IPS DF 6.9 (cell line): ENCODE data around the gene GBP2.
"Not testable (repeated sequence)": the region's sequence is repeated elsewhere in the genome, so short reads cannot be mapped to it uniquely, and the experiment has no call there.

Experiments
- DNase-seq: peaks from one replicate; pipeline ENCODE4 v3.0.0-alpha.2; 2013; ENCODE audit warnings: low read depth, low spot score
- H3K27ac ChIP-seq: one replicate; pipeline ENCODE4 v1.5.1; 2013; ENCODE audit warnings: low read length, control low read depth
- H3K27me3 ChIP-seq: 2 replicates; pipeline ENCODE4 v1.6.1; 2013; ENCODE audit warnings: mild to moderate bottlenecking, low read length; ENCODE audit not compliant: control insufficient read depth, insufficient read depth
- H3K36me3 ChIP-seq: 2 replicates; pipeline ENCODE4 v1.6.1; 2013; ENCODE audit warnings: low read length; ENCODE audit not compliant: control insufficient read depth, insufficient read depth
- H3K4me1 ChIP-seq: 2 replicates; pipeline ENCODE4 v1.6.1; 2013; ENCODE audit warnings: low read length; ENCODE audit not compliant: control insufficient read depth, insufficient read depth
- H3K4me3 ChIP-seq: 2 replicates; pipeline ENCODE4 v1.5.1; 2013; ENCODE audit warnings: mild to moderate bottlenecking, low read length
- H3K9me3 ChIP-seq: 2 replicates; pipeline ENCODE4 v1.6.1; 2013; ENCODE audit warnings: low read length, inconsistent platforms; ENCODE audit not compliant: control insufficient read depth, insufficient read depth
- WGBS: extraction: QIAGEN DNeasy Blood & Tissue Kit; methylation state at CpG from one replicate; pipeline ENCODE4 v1.1.7; 2013; ENCODE audit warnings: mixed read lengths, missing lambda C conversion rate; ENCODE audit not compliant: insufficient read length, insufficient coverage; 5-methylcytosine and 5-hydroxymethylcytosine counted together

The GBP2 gene

GRCh38 chr1:89095737-89096136 is 30.2 kb downstream of the GBP2 start:
- no peaks in the 10 kb centered on the region for H3K27me3 ChIP-seq
- H3K4me3 ChIP-seq, result no peak overlapping the region
- H3K4me1 ChIP-seq, result no peaks in the 10 kb centered on the region
- no peaks in the 10 kb centered on the region for H3K36me3 ChIP-seq
- H3K27ac ChIP-seq, result no peak overlapping the region
- no CpG with 5 or more reads among the region's 2 CpGs for WGBS
- H3K9me3 ChIP-seq, result no peaks in the 10 kb centered on the region
- DNase-seq, result no peak

- Histone ChIP-seq H3K4me1 (no peaks in the 10 kb centered on the region), H3K9me3 (no peaks in the 10 kb centered on the region), H3K4me3 (no peak overlapping the region), H3K27ac (no peak overlapping the region), H3K27me3 (no peaks in the 10 kb centered on the region), H3K36me3 (no peaks in the 10 kb centered on the region)
- no peak for DNase-seq
- no CpG with 5 or more reads among the region's 1 CpG for WGBS
Measured at GRCh38 chr1:89089962-89090361, 36.0 kb downstream of the GBP2 start.

GRCh38 chr1:89088572-89088971 is 37.3 kb downstream of the GBP2 start:
- H3K27ac ChIP-seq, result no peak overlapping the region
- H3K9me3 ChIP-seq, result no peaks in the 10 kb centered on the region
- no CpG with 5 or more reads among the region's 10 CpGs for WGBS
- H3K4me3 ChIP-seq, result no peak overlapping the region
- no peaks in the 10 kb centered on the region for H3K36me3 ChIP-seq
- H3K4me1 ChIP-seq, result no peaks in the 10 kb centered on the region
- no peaks in the 10 kb centered on the region for H3K27me3 ChIP-seq
- no peak for DNase-seq

GRCh38 chr1:89087241-89087640 is 38.7 kb downstream of the GBP2 start:
- WGBS, result no CpG with 5 or more reads among the region's 8 CpGs
- DNase-seq, result no peak
- Histone ChIP-seq H3K27me3 (no peaks in the 10 kb centered on the region), H3K27ac (no peak overlapping the region), H3K4me3 (no peak overlapping the region), H3K36me3 (no peaks in the 10 kb centered on the region), H3K4me1 (no peaks in the 10 kb centered on the region), H3K9me3 (no peaks in the 10 kb centered on the region)

GRCh38 chr1:89085781-89086180 is 40.1 kb downstream of the GBP2 start:
- Histone ChIP-seq H3K36me3 (no peaks in the 10 kb centered on the region), H3K4me3 (no peak overlapping the region), H3K27me3 (no peaks in the 10 kb centered on the region), H3K4me1 (no peaks in the 10 kb centered on the region), H3K27ac (no peak overlapping the region), H3K9me3 (no peaks in the 10 kb centered on the region)
- DNase-seq, result peak; percentile 45

GRCh38 chr1:89081005-89081404 is 44.9 kb downstream of the GBP2 start:
- 100% methylated on average over 1 of the region's 3 CpGs for WGBS
- Histone ChIP-seq H3K27ac (no peak overlapping the region), H3K27me3 (no peaks in the 10 kb centered on the region), H3K4me3 (no peak overlapping the region), H3K9me3 (no peaks in the 10 kb centered on the region), H3K4me1 (no peaks in the 10 kb centered on the region), H3K36me3 (no peaks in the 10 kb centered on the region)
- no peak for DNase-seq

GRCh38 chr1:89080068-89080467 is 45.8 kb downstream of the GBP2 start:
- no CpG with 5 or more reads among the region's 7 CpGs for WGBS
- not testable (repeated sequence) for H3K27me3 ChIP-seq, H3K9me3 ChIP-seq, H3K4me3 ChIP-seq, H3K4me1 ChIP-seq, DNase-seq, H3K27ac ChIP-seq, H3K36me3 ChIP-seq

GRCh38 chr1:89072466-89073065 is 53.3 kb downstream of the GBP2 start:
- H3K4me3 ChIP-seq, DNase-seq, H3K27me3 ChIP-seq, H3K9me3 ChIP-seq, H3K4me1 ChIP-seq, H3K36me3 ChIP-seq, H3K27ac ChIP-seq: not testable (repeated sequence)
- WGBS, result no CpG with 5 or more reads among the region's 8 CpGs

GRCh38 chr1:89070509-89070908 is 55.4 kb downstream of the GBP2 start:
- no peak overlapping the region for H3K27ac ChIP-seq
- no peaks in the 10 kb centered on the region for H3K36me3 ChIP-seq
- no peaks in the 10 kb centered on the region for H3K27me3 ChIP-seq
- no peaks in the 10 kb centered on the region for H3K9me3 ChIP-seq
- DNase-seq, result no peak
- H3K4me1 ChIP-seq, result no peaks in the 10 kb centered on the region
- no peak overlapping the region for H3K4me3 ChIP-seq
- no CpG with 5 or more reads among the region's 1 CpG for WGBS

- H3K9me3 ChIP-seq, result no peaks in the 10 kb centered on the region
- H3K4me1 ChIP-seq, result no peaks in the 10 kb centered on the region
- no peaks in the 10 kb centered on the region for H3K27me3 ChIP-seq
- no CpG with 5 or more reads among the region's 2 CpGs for WGBS
- DNase-seq, result no peak
- H3K4me3 ChIP-seq, result no peak overlapping the region
- no peaks in the 10 kb centered on the region for H3K36me3 ChIP-seq
- no peak overlapping the region for H3K27ac ChIP-seq
Measured at GRCh38 chr1:89069951-89070350, 56.0 kb downstream of the GBP2 start.

GRCh38 chr1:89068291-89068690 is 57.6 kb downstream of the GBP2 start:
- Histone ChIP-seq H3K27ac (no peak overlapping the region), H3K27me3 (no peaks in the 10 kb centered on the region), H3K36me3 (no peaks in the 10 kb centered on the region), H3K4me3 (no peak overlapping the region), H3K9me3 (no peaks in the 10 kb centered on the region), H3K4me1 (no peaks in the 10 kb centered on the region)
- DNase-seq, result no peak
